AML-193 (cell line): ENCODE results near the gene CDH13.
A peak's percentile ranks its signal among the peaks of the same experiment; 100 is the strongest.

Experiments
- DNase-seq, 2 experiments: peaks; one replicate each; lab custom pipeline; 2025; lab: John Stamatoyannopoulos, UW

Gene CDH13

GRCh38 chr16:83356266-83356665 lies 729.5 kb downstream of the CDH13 start:
- peak; percentile 30 for DNase-seq

GRCh38 chr16:83356986-83357385 lies 730.2 kb downstream of the CDH13 start:
- no peak for DNase-seq

GRCh38 chr16:83363521-83363920 lies 736.8 kb downstream of the CDH13 start:
- DNase-seq = no peak

GRCh38 chr16:83365166-83365565 lies 738.4 kb downstream of the CDH13 start:
- DNase-seq = no peak

GRCh38 chr16:83366228-83366627 lies 739.5 kb downstream of the CDH13 start:
- DNase-seq = no peak

GRCh38 chr16:83374979-83375378 lies 748.2 kb downstream of the CDH13 start:
- DNase-seq = no peak

GRCh38 chr16:83389751-83390150 lies 763.0 kb downstream of the CDH13 start:
- DNase-seq = no peak

GRCh38 chr16:83390759-83391158 lies 764.0 kb downstream of the CDH13 start:
- DNase-seq = no peak

GRCh38 chr16:83392743-83393142 lies 766.0 kb downstream of the CDH13 start:
- no peak for DNase-seq

GRCh38 chr16:83393196-83393981 lies 766.6 kb downstream of the CDH13 start:
- DNase-seq = no peak

GRCh38 chr16:83397601-83398291 lies 771.0 kb downstream of the CDH13 start:
- DNase-seq = no peak

- no peak for DNase-seq
These were observed 773.5 kb downstream of the CDH13 start for GRCh38 chr16:83400234-83400633.

- DNase-seq = no peak
These were observed 775.5 kb downstream of the CDH13 start for GRCh38 chr16:83402160-83402814.

GRCh38 chr16:83402967-83403366 lies 776.2 kb downstream of the CDH13 start:
- DNase-seq = no peak

- DNase-seq = no peak
These were observed 777.0 kb downstream of the CDH13 start for GRCh38 chr16:83403761-83404160.

- DNase-seq = no peak
These were observed 777.5 kb downstream of the CDH13 start for GRCh38 chr16:83404261-83404660.

- DNase-seq = no peak
These were observed 781.2 kb downstream of the CDH13 start for GRCh38 chr16:83407928-83408327.

- no peak for DNase-seq
These were observed 782.6 kb downstream of the CDH13 start for GRCh38 chr16:83409347-83409746.

GRCh38 chr16:83418565-83418964 lies 791.8 kb downstream of the CDH13 start:
- DNase-seq = no peak

GRCh38 chr16:83420206-83420760 lies 793.5 kb downstream of the CDH13 start:
- DNase-seq = peak in 1 of 2 experiments; percentile 26

- no peak for DNase-seq
These were observed 806.4 kb downstream of the CDH13 start for GRCh38 chr16:83433201-83433600.

- DNase-seq = no peak
These were observed 810.3 kb downstream of the CDH13 start for GRCh38 chr16:83437036-83437435.

- DNase-seq = no peak
These were observed 811.6 kb downstream of the CDH13 start for GRCh38 chr16:83438326-83438725.
